SK-N-MC (cell line): ENCODE data around the gene FBXO34.

Experiments used
- DNase-seq: peaks from one replicate; pipeline ENCODE4 v3.0.0-alpha.2; 2011; ENCODE audit warnings: low read depth, low spot score
- H3K27ac ChIP-seq: fragments of 200-600 bp; sonication (generic); 2 replicates; pipeline ENCODE4 v1.5.1; 2016; ENCODE audit warnings: mixed run types
- H3K36me3 ChIP-seq: fragments of 200-600 bp; sonication (generic); 2 replicates; pipeline ENCODE4 v1.6.1; 2017; ENCODE audit warnings: antibody characterized with exemption, low read length, mixed read lengths; ENCODE audit not compliant: insufficient read depth
- H3K4me3 ChIP-seq: fragments of 200-600 bp; sonication (generic); 2 replicates; pipeline ENCODE4 v1.5.1; 2016
- H3K9ac ChIP-seq: fragments of 200-600 bp; sonication (generic); 2 replicates; pipeline ENCODE4 v1.8.0; 2017; ENCODE audit warnings: mixed run types, mixed read lengths; ENCODE audit not compliant: insufficient read length
- H3K9me3 ChIP-seq: fragments of 200-600 bp; sonication (generic); 2 replicates; pipeline ENCODE4 v1.6.1; 2017; ENCODE audit warnings: low read depth, mild to moderate bottlenecking, antibody characterized with exemption, low read length, moderate library complexity, mixed read lengths
- EZH2 ChIP-seq: fragments of 200-600 bp; sonication (generic); IDR thresholded peaks from one replicate; pipeline ENCODE4 v1.6.1; 2017; ENCODE audit warnings: antibody characterized with exemption
- FOXP2 ChIP-seq: optimal IDR thresholded peaks from 2 replicates; pipeline ENCODE3; 2011; ENCODE audit warnings: mild to moderate bottlenecking, moderate library complexity; ENCODE audit not compliant: insufficient read depth; ENCODE audit errors: extremely low read length, control extremely low read depth
- POLR2AphosphoS5 ChIP-seq: IDR thresholded peaks from 2 replicates; pipeline ENCODE4 v1.6.1; 2012; ENCODE audit warnings: mild to moderate bottlenecking, low read depth, low read length, borderline replicate concordance

FBXO34 gene

DNA sequence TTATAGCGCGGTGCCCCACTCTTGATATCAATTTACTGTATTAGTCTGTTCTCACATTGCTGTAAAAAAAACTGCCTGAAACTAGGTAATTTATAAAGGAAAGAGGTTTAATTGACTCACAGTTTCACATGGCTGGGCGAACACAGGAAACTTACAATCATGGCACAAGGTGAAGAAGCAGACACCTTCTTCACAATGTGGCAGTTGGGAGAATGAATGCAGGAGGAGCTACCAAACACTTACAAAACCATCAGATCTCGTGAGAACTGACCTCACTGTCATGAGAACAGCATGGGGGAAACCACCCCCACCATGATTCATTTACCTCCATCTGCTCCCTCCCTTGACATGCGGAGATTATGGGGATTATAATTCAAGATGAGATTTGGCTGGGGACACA lies 42.3 kb downstream of the FBXO34 start:
- TF ChIP-seq POLR2AphosphoS5 (no peak), EZH2 (no peak), FOXP2 (no peak)
- Histone ChIP-seq H3K9ac (no peak overlapping the region), H3K9me3 (no peaks in the 10 kb centered on the region; the same call in 1 of the 2 replicates), H3K36me3 (peaks cover 54% of the 10 kb centered on the region), H3K4me3 (no peak overlapping the region), H3K27ac (no peak overlapping the region)
- DNase-seq: no peak

DNA sequence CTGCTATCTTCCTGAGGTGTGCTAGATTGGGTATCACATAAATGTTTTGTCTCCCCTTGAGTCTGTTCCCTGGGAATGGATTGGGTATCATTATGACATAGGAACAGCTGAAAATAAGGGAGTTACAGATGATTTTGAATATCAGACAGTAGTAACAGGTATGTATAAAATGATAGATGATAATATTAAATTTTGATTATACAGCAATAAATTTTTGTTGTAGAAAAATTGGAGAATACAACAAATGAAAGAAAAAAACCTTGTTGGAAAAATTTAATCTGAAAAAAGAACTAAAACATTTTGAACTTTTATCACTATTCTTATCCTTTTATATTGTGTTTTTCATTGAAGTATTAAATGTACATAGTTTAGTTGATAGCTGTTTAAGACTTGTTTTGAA lies 43.2 kb downstream of the FBXO34 start:
- no peak overlapping the region for H3K9ac ChIP-seq
- H3K36me3 ChIP-seq: peaks cover 59% of the 10 kb centered on the region
- DNase-seq: no peak
- no peak overlapping the region for H3K27ac ChIP-seq
- no peak for TF ChIP-seq POLR2AphosphoS5
- TF ChIP-seq FOXP2: no peak
- no peak for TF ChIP-seq EZH2
- no peaks in the 10 kb centered on the region; the same call in 1 of the 2 replicates for H3K9me3 ChIP-seq
- no peak overlapping the region for H3K4me3 ChIP-seq

DNA sequence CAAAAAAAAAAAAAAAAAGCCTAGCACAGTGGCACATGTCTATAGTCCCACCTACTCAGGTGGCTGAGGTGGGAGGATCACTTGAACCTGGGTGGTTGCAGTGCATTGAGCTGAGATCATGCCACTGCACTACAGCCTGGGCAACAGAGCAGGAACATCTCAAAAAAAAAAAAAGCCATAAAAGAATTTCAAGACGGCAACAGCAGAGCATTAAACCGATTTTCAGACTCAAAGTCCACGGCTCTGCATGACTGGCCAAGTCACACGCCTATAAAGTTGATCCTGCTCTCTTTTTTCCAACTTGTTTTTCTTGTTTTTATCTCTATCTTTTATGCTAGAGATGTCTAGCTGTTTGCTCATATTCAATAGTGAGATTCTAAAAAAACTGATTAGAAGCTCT lies 45.3 kb downstream of the FBXO34 start:
- TF ChIP-seq EZH2 (no peak), FOXP2 (no peak), POLR2AphosphoS5 (no peak)
- Histone ChIP-seq H3K4me3 (no peak overlapping the region), H3K9ac (no peak overlapping the region), H3K36me3 (peaks cover 52% of the 10 kb centered on the region), H3K9me3 (no peaks in the 10 kb centered on the region; the same call in 1 of the 2 replicates), H3K27ac (no peak overlapping the region)
- no peak for DNase-seq

DNA sequence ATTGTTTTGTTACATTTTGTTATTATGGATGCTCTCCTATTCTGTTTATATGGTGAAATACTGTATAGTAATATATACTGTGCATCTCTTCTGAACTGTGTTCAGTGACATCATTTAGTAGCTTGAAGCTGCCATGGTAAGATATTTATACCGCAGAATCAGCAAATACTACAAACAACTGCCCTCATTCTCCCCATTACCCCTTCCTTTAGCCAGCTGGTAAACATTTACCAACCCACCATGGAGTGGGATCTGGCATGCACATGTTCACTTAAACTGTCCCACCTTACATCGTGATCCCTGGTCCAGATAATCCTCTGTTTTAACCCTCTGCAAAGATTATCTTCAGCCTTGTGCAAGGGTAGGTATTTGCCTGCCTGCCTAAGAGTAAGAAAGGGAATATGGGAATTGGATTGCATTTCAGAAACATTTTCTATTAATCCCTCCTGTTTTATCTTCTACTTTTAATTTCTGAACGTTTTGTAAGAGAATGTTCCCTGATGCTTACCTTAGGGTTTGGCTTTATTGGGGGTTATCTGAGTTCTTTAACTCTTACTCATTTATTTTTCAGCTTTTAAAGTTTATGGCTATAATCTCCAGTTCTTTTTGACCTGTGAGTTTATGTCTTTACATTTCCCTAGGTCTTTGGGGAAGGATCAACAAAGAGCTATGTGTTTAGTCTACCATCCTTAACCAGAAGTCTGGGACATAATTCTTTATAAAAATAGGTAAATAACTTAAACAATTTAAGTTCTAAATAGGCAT lies 46.5 kb downstream of the FBXO34 start:
- H3K9ac ChIP-seq: no peak overlapping the region
- no peak for DNase-seq
- H3K9me3 ChIP-seq: no peaks in the 10 kb centered on the region; the same call in 1 of the 2 replicates
- no peak overlapping the region for H3K4me3 ChIP-seq
- TF ChIP-seq EZH2: no peak
- no peak for TF ChIP-seq FOXP2
- TF ChIP-seq POLR2AphosphoS5: 0 out of 2 replicates have a peak, but pooled peaks have one; percentile 8
- no peak overlapping the region for H3K27ac ChIP-seq
- peaks cover 49% of the 10 kb centered on the region for H3K36me3 ChIP-seq

DNA sequence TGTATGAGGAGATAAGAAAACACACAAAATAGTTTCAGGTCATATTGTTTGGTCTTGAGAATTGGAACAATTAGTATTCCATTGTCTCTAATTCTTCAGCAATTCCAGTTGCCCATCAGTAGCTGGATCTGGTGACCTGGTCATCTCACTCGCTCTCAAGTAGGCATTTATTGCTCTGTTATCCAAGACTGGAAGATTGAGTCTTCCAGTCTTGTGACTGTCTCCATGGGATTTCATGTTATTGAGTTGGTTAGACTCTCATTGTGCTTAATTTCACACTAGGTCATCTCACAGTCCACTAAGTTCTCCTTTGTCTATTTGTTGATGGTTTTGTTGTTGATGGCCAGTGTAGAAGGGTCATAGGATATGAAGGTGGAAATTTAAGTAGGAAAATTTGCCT lies 47.5 kb downstream of the FBXO34 start:
- no peak overlapping the region for H3K4me3 ChIP-seq
- no peaks in the 10 kb centered on the region; the same call in 1 of the 2 replicates for H3K9me3 ChIP-seq
- H3K9ac ChIP-seq: no peak overlapping the region
- H3K36me3 ChIP-seq: peaks cover 45% of the 10 kb centered on the region
- DNase-seq: no peak
- H3K27ac ChIP-seq: no peak overlapping the region
- no peak for TF ChIP-seq FOXP2
- TF ChIP-seq EZH2: no peak
- TF ChIP-seq POLR2AphosphoS5: no peak

DNA sequence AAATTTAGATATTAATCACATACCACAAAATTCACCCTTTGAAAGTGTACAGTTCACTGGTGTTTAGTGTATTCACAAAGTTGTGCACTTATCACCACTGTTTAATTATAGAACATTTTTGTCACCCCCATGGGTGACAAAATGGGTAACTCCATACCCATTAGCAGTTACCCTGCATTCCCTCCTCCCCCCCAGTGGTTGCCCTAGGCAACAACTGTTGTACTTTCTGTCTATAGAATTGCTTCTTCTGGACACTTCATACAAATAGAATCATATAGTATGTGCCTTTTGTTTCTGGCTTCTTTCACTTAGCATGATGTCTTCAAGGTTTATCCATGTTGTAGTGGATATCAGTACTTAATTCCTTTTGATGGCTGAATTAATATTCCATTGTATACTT lies 52.7 kb downstream of the FBXO34 start:
- TF ChIP-seq POLR2AphosphoS5: no peak
- no peak for TF ChIP-seq EZH2
- TF ChIP-seq FOXP2: no peak

DNA sequence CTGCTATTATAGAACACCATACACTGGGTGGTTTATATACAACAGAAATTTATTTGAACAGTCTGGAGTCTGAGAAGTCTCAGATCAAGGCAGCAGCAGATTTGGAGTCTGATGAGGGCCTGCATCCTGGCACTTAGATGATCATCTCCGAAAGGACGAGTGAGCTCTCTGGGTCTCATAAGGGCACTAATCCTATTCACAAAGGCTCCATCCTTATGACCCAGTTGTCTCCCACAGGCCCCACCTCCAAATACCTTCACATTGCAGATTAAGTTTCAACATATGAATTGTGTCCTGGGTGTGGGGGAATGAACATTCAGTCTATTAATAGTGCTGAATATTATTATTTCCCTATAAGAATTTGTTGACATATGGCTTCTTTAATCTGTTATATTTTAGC lies 53.6 kb downstream of the FBXO34 start:
- DNase-seq: no peak
- TF ChIP-seq POLR2AphosphoS5: no peak
- no peak for TF ChIP-seq FOXP2
- no peak for TF ChIP-seq EZH2
- peaks cover 22% of the 10 kb centered on the region for H3K36me3 ChIP-seq
- H3K9me3 ChIP-seq: no peaks in the 10 kb centered on the region
- H3K27ac ChIP-seq: no peak overlapping the region
- no peak overlapping the region for H3K9ac ChIP-seq
- no peak overlapping the region for H3K4me3 ChIP-seq

More for the DNA sequence above, 52.7 kb downstream of the FBXO34 start:
- Histone ChIP-seq H3K4me3 (no peak overlapping the region), H3K36me3 (peaks cover 23% of the 10 kb centered on the region), H3K9me3 (no peaks in the 10 kb centered on the region), H3K9ac (no peak overlapping the region), H3K27ac (no peak overlapping the region)
- no peak for DNase-seq

DNA sequence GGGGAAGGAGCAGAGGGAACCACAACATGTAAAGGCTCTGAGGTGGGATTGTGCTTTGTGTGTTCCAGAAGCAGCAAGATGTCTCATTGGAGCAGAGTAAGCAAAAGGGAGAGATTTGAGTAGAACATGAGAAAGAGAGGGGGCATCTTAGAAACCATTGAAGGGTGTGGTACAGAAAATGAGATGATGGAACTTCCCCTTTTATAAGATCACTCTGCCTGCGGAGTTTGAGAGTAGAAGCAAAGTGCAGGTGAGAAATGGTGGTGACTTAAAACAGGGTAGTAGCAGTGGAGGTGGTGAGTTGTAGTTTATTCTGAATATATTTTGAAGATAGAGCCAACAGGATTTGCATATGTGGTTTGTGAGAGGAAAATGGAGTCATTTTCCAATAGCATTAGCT lies 56.0 kb downstream of the FBXO34 start:
- Histone ChIP-seq H3K27ac (no peak overlapping the region), H3K36me3 (peaks cover 18% of the 10 kb centered on the region), H3K4me3 (no peak overlapping the region), H3K9ac (no peak overlapping the region), H3K9me3 (no peaks in the 10 kb centered on the region)
- TF ChIP-seq EZH2 (no peak), POLR2AphosphoS5 (no peak), FOXP2 (no peak)
- DNase-seq: no peak

DNA sequence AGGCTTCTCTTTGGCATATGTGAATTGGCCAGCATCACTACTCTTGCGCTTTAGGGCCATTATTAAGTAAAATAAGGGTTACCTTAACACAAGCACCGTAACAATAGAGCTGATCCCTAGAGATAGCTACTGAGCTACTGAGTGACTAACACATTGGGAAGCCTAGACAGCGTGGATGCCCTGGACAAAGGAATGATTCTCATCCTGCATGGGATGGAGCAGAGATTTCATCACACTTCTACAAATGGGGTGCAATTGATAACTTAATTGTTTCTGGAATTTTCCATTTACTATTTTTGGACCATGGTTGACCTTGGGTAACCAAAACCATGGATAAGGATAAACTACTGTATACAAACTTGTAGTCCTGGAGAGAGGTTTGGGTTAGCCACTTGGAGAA lies 57.1 kb downstream of the FBXO34 start:
- H3K9me3 ChIP-seq: no peaks in the 10 kb centered on the region
- no peak overlapping the region for H3K9ac ChIP-seq
- no peak for DNase-seq
- no peak overlapping the region for H3K4me3 ChIP-seq
- peaks cover 17% of the 10 kb centered on the region for H3K36me3 ChIP-seq
- no peak overlapping the region for H3K27ac ChIP-seq
- no peak for TF ChIP-seq EZH2
- TF ChIP-seq FOXP2: no peak
- no peak for TF ChIP-seq POLR2AphosphoS5
